Fibroblast of peridontal ligament (primary cell): ENCODE results near the gene RPS25.
"Not testable (repeated sequence)": the region's sequence is repeated elsewhere in the genome, so short reads cannot be mapped to it uniquely, and the experiment has no call there.

Source experiments
- DNase-seq: peaks from one replicate; pipeline ENCODE4 v3.0.0-alpha.2; 2010; ENCODE audit errors: extremely low read depth

Gene RPS25

GRCh38 chr11:118971646-118972045 lies 46.5 kb downstream of the RPS25 start, which contains the start of gene FOXR1:
Gene FOXR1 (plus strand): TSS chr11:118971761. CDS start chr11:118971932, 171 bp downstream.
- DNase-seq, result no peak

DNA sequence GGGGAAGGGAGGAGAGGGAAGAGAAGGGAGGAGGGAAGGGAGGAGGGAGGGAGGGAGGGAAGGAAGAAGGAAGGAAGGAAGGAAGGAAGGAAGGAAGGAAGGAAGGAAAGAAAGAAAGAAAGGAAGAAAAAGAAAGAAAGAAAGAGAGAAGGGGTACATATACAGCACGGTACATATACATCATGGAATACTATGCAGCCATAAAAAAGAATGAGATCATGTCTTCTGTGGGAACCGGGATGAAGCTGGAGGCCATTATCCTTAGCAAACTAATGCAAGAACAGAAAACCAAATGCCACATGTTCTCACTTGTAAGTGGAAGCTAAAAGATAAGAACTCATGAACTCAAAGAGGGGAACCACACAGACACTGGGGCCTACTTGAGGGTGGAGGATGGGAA lies 48.6 kb downstream of the RPS25 start:
- not testable (repeated sequence) for DNase-seq
